HepG2 (cell line): ENCODE data around the gene LDLR. TPM values are rescaled to one million over a fixed set of nuclear protein-coding genes. Genes with fewer than 3 reads are reported as not detected.

Experiments
- ARID2 ChIP-seq: sonication (generic); formaldehyde crosslinking; IDR thresholded peaks from 2 replicates; pipeline ENCODE4 v1.8.1; 2022; ENCODE audit warnings: mild to moderate bottlenecking, missing genetic modification reagents, borderline replicate concordance
- CENPT ChIP-seq: sonication (generic); formaldehyde crosslinking; IDR thresholded peaks from 2 replicates; pipeline ENCODE4 v1.8.0; 2022; ENCODE audit warnings: low read depth, mild to moderate bottlenecking, moderate library complexity, missing genetic modification reagents
- KIAA2018 ChIP-seq: sonication (generic); formaldehyde crosslinking; IDR thresholded peaks from 2 replicates; pipeline ENCODE4 v1.5.0; 2020; ENCODE audit warnings: mild to moderate bottlenecking, missing genetic modification reagents, borderline replicate concordance
- LCORL ChIP-seq, 2 experiments: fragments of 450-650 bp in 1 of 2; sonication (generic) in 1 of 2; formaldehyde crosslinking in 1 of 2; IDR thresholded peaks; 2 replicates each; pipeline versions ENCODE4 v1.5.0 to v1.6.1; 2017 to 2020; ENCODE audit warnings: antibody characterized with exemption in 1 of 2, missing genetic modification reagents in 1 of 2
- MAF1 ChIP-seq: sonication (generic); formaldehyde crosslinking; IDR thresholded peaks from 2 replicates; pipeline ENCODE4 v1.5.0; 2020; ENCODE audit warnings: missing genetic modification reagents, borderline replicate concordance
- SIX1 ChIP-seq: sonication (generic); formaldehyde crosslinking; IDR thresholded peaks from 2 replicates; pipeline ENCODE4 v1.4.0; 2020; ENCODE audit warnings: missing genetic modification reagents, borderline replicate concordance
- SRY ChIP-seq: sonication (generic); formaldehyde crosslinking; IDR thresholded peaks from 2 replicates; pipeline ENCODE4 v1.8.0; 2022; ENCODE audit warnings: mild to moderate bottlenecking, missing genetic modification reagents
- ZBTB7A ChIP-seq: sonication (generic); formaldehyde crosslinking; IDR thresholded peaks from 2 replicates; pipeline ENCODE4 v1.8.0; 2022; ENCODE audit warnings: mild to moderate bottlenecking, missing genetic modification reagents
- ZC3H13 ChIP-seq: sonication (generic); formaldehyde crosslinking; IDR thresholded peaks from 2 replicates; pipeline ENCODE4 v1.8.1; 2023; ENCODE audit warnings: mild to moderate bottlenecking, missing genetic modification reagents, moderate library complexity
- ZNF251 ChIP-seq: sonication (generic); formaldehyde crosslinking; IDR thresholded peaks from 2 replicates; pipeline ENCODE4 v1.9.0; 2021; ENCODE audit warnings: mild to moderate bottlenecking, missing genetic modification reagents
- ZNF530 ChIP-seq: sonication (generic); formaldehyde crosslinking; IDR thresholded peaks from 2 replicates; pipeline ENCODE4 v1.5.0; 2020; ENCODE audit warnings: low read depth, mild to moderate bottlenecking, missing genetic modification reagents
- ZNF569 ChIP-seq: sonication (generic); formaldehyde crosslinking; IDR thresholded peaks from 2 replicates; pipeline ENCODE4 v1.5.0; 2020; ENCODE audit warnings: mild to moderate bottlenecking, missing genetic modification reagents, moderate library complexity, borderline replicate concordance
- ZNF570 ChIP-seq: sonication (generic); formaldehyde crosslinking; IDR thresholded peaks from 2 replicates; pipeline ENCODE4 v1.4.0; 2020; ENCODE audit warnings: mild to moderate bottlenecking, missing genetic modification reagents, borderline replicate concordance
- ZNF580 ChIP-seq: IDR thresholded peaks from 2 replicates; pipeline ENCODE4 v1.6.1; 2016; ENCODE audit warnings: low read depth, borderline replicate concordance
- ZSCAN25 ChIP-seq: sonication (generic); formaldehyde crosslinking; IDR thresholded peaks from 2 replicates; pipeline ENCODE4 v1.8.0; 2022; ENCODE audit warnings: mild to moderate bottlenecking, missing genetic modification reagents
- polyA plus RNA-seq, 8 experiments: library from polyadenylated mRNA; depleted of rRNA in 3 of 8; stranded (reverse) in 7 of 8; unstranded in 1 of 8; fragments of >200 nt; fragmentation: Illumina TruSeq in 4 of 8; extraction: Trizol in 4 of 8; gene quantifications; 2 replicates each; pipeline versions ENCODE4 v1.2.1 to v1.2.3, GENCODE V29; 2011 to 2016; ENCODE audit warnings: low read depth in 4 of 8, missing spikeins in 1 of 8, mixed read lengths in 1 of 8; ENCODE audit not compliant: insufficient read depth in 1 of 8
- total RNA-seq, 5 experiments: library from RNA; depleted of rRNA; stranded (reverse); fragments of >200 nt; fragmentation: Illumina TruSeq; extraction: Trizol; gene quantifications; 2 replicates each; pipeline ENCODE4 v1.2.3, GENCODE V29; 2016; ENCODE audit warnings: low read depth in 1 of 5
- TF ChIP-seq, protein P1 (sequence below): sonication (generic); formaldehyde crosslinking; IDR thresholded peaks from 2 replicates; pipeline ENCODE4 v1.8.1; 2023; ENCODE audit warnings: missing genetic modification reagents, mild to moderate bottlenecking, borderline replicate concordance

Gene LDLR
- total and polyA plus RNA-seq, 2 of the 13 experiments (the other 11 are each of a cell fraction or from before 2014, with no cell fraction given), result 51.6 to 92.5 TPM

DNA sequence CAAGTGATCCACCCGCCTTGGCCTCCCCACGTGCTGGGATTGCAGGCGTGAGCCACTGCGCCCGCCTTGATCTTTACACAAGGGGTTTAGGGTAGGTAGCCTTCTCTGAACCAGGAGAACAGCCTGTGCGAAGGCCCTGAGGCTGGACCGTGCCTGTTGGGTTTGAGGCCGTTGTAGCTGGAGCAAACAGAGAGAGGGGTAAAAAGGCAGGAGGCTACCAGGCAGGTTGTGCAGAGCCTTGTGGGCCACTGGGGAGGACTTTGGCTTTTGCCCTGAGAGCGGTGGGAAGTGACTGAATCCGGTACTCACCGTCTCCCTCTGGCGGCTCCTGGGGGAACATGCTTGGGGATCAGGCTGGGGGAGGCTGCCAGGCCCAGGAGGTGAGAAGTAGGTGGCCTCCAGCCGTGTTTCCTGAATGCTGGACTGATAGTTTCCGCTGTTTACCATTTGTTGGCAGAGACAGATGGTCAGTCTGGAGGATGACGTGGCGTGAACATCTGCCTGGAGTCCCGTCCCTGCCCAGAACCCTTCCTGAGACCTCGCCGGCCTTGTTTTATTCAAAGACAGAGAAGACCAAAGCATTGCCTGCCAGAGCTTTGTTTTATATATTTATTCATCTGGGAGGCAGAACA lies 41.7 kb downstream of the LDLR start (continued):
- TF ChIP-seq KIAA2018 (CRISPR knock-in tag), result no peak
- TF ChIP-seq ZNF570 (CRISPR knock-in tag), result no peak
- TF ChIP-seq ZNF580 (CRISPR knock-in tag), result peak; percentile 45; the same call in 1 of the 2 replicates
- no peak for TF ChIP-seq CENPT (CRISPR knock-in tag)
- TF ChIP-seq LCORL (IDR thresholded peaks at IDR 0.05), result no peak
- TF ChIP-seq LCORL (CRISPR knock-in tag; IDR thresholded peaks at IDR 0.05), result peak; percentile 76; the same call in 1 of the 2 replicates
- TF ChIP-seq, protein P1, sequence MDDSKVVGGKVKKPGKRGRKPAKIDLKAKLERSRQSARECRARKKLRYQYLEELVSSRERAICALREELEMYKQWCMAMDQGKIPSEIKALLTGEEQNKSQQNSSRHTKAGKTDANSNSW, result no peak
- 0 out of 2 replicates have a peak, but pooled peaks have one; percentile 59 for TF ChIP-seq ZBTB7A (CRISPR knock-in tag)
- TF ChIP-seq ARID2 (CRISPR knock-in tag), result 0 out of 2 replicates have a peak, but pooled peaks have one; percentile 11
- 0 out of 2 replicates have a peak, but pooled peaks have one; percentile 23 for TF ChIP-seq MAF1
- no peak for TF ChIP-seq ZNF530 (CRISPR knock-in tag)
- TF ChIP-seq SRY (CRISPR knock-in tag), result 0 out of 2 replicates have a peak, but pooled peaks have one; percentile 41
- TF ChIP-seq ZNF251 (CRISPR knock-in tag), result no peak
- TF ChIP-seq SIX1 (CRISPR knock-in tag), result no peak
- no peak for TF ChIP-seq ZSCAN25 (CRISPR knock-in tag)
- TF ChIP-seq ZNF569 (CRISPR knock-in tag), result no peak
- peak; percentile 89; the same call in 1 of the 2 replicates for TF ChIP-seq ZC3H13
